LHCN-M2 (cell line): ENCODE results near the gene PRKCD. TPM values are rescaled to one million over a fixed set of nuclear protein-coding genes. Genes with fewer than 3 reads are reported as not detected.

Source experiments
- DNase-seq: peaks from one replicate; pipeline ENCODE4 v3.0.0-alpha.2; 2012; ENCODE audit warnings: low read depth
- total RNA-seq: library from RNA; depleted of rRNA; stranded (reverse); fragments of >200 nt; gene quantifications from 2 replicates; pipeline ENCODE4 v1.2.3, GENCODE V29; 2014

The PRKCD gene
- total RNA-seq, 1 experiment from 2014 or later, result 8.0 TPM

- DNase-seq, result no peak
These were observed 6.1 kb upstream of the PRKCD start for GRCh38 chr3:53154881-53155285.

- no peak for DNase-seq
These were observed 5.2 kb upstream of the PRKCD start for GRCh38 chr3:53155760-53156159.

GRCh38 chr3:53156368-53156834 lies 4.6 kb upstream of the PRKCD start:
- DNase-seq, result no peak

- no peak for DNase-seq
These were observed 2.9 kb upstream of the PRKCD start for GRCh38 chr3:53157974-53158580.

GRCh38 chr3:53158765-53159155 lies 2.2 kb upstream of the PRKCD start:
- DNase-seq, result no peak

GRCh38 chr3:53159156-53160060 lies 1.6 kb upstream of the PRKCD start:
- no peak for DNase-seq

GRCh38 chr3:53160061-53160659 lies 849 bp upstream of the PRKCD start:
- no peak for DNase-seq

- DNase-seq, result no peak
These were observed 426 bp downstream of the PRKCD start for GRCh38 chr3:53161450-53161819.

GRCh38 chr3:53161820-53162671 lies 1.0 kb downstream of the PRKCD start:
- no peak for DNase-seq

- no peak for DNase-seq
These were observed 1.8 kb downstream of the PRKCD start for GRCh38 chr3:53162672-53163443.

GRCh38 chr3:53163444-53164387 lies 2.7 kb downstream of the PRKCD start:
- DNase-seq, result no peak

- no peak for DNase-seq
These were observed 3.9 kb downstream of the PRKCD start for GRCh38 chr3:53164911-53165310.

- DNase-seq, result no peak
These were observed 5.2 kb downstream of the PRKCD start for GRCh38 chr3:53166206-53166605.

GRCh38 chr3:53166781-53167291 lies 5.8 kb downstream of the PRKCD start:
- DNase-seq, result peak; percentile 85

GRCh38 chr3:53167418-53168174 lies 6.6 kb downstream of the PRKCD start:
- DNase-seq, result no peak

GRCh38 chr3:53168175-53168923 lies 7.3 kb downstream of the PRKCD start:
- no peak for DNase-seq

GRCh38 chr3:53169045-53169831 lies 8.2 kb downstream of the PRKCD start:
- DNase-seq, result no peak
